PC-9 (cell line): ENCODE measurements around the gene ZNF655. TPM values are rescaled to one million over a fixed set of nuclear protein-coding genes. Genes with fewer than 3 reads are reported as not detected.

Experiments
- BruUV-seq: library from RNA; stranded (reverse); fragments of 400-500 nt; replicated peaks from 2 replicates; lab custom pipeline; 2021; lab: Mats Ljungman, UMichigan
- CTCF ChIA-PET: fragments of 300-600 bp; sonication (Branson Sonifier 250); formaldehyde crosslinking; loops from one replicate; lab custom pipeline; 2022; ENCODE audit warnings: antibody characterized with exemption; lab: Charles Lee
- POLR2A ChIA-PET: fragments of 300-600 bp; sonication (Branson Sonifier 250); formaldehyde crosslinking; loops from one replicate; lab custom pipeline; 2022; ENCODE audit warnings: antibody characterized with exemption; ENCODE audit not compliant: unreplicated experiment; lab: Charles Lee
- DNase-seq, 2 experiments: peaks; one replicate each; pipeline versions ENCODE4 v3.0.0 to v3.0.0-alpha.2; 2015 to 2022; ENCODE audit warnings: mixed read lengths in 1 of 2
- H2AFZ ChIP-seq: fragments of 200-600 bp; sonication (generic); 2 replicates; pipeline ENCODE4 v1.8.1; 2017; ENCODE audit warnings: antibody characterized with exemption
- H3F3A ChIP-seq: fragments of 200-600 bp; sonication (generic); 2 replicates; pipeline ENCODE4 v1.8.1; 2017; ENCODE audit warnings: antibody characterized with exemption, mild to moderate bottlenecking, low read depth; ENCODE audit not compliant: insufficient read depth
- H3K27ac ChIP-seq: fragments of 200-600 bp; sonication (generic); 2 replicates; pipeline ENCODE4 v1.6.1; 2016; ENCODE audit warnings: mixed run types
- H3K27me3 ChIP-seq: fragments of 200-600 bp; sonication (generic); 2 replicates; pipeline ENCODE4 v1.6.1; 2016; ENCODE audit warnings: low read depth, mixed run types; ENCODE audit not compliant: insufficient read depth
- H3K36me3 ChIP-seq: fragments of 200-600 bp; sonication (generic); 2 replicates; pipeline ENCODE4 v1.6.1; 2016; ENCODE audit warnings: low read depth, mixed run types
- H3K4me1 ChIP-seq: fragments of 200-600 bp; sonication (generic); replicated peaks from 2 replicates; pipeline ENCODE4 v1.6.1; 2016; ENCODE audit warnings: mixed run types; ENCODE audit not compliant: insufficient read depth
- H3K4me2 ChIP-seq: fragments of 200-600 bp; sonication (generic); 2 replicates; pipeline ENCODE4 v1.6.1; 2017; ENCODE audit warnings: mixed run types
- H3K4me3 ChIP-seq: fragments of 200-600 bp; sonication (generic); 2 replicates; pipeline ENCODE4 v1.6.1; 2016; ENCODE audit warnings: mixed run types
- H3K79me2 ChIP-seq: fragments of 200-600 bp; sonication (generic); 2 replicates; pipeline ENCODE4 v1.6.1; 2017; ENCODE audit warnings: low read depth, mixed run types
- H3K9me2 ChIP-seq: fragments of 200-600 bp; sonication (generic); 2 replicates; pipeline ENCODE4 v1.8.1; 2017; ENCODE audit warnings: mild to moderate bottlenecking; ENCODE audit not compliant: insufficient read depth
- H3K9me3 ChIP-seq: fragments of 200-600 bp; sonication (generic); 2 replicates; pipeline ENCODE4 v1.8.1; 2016; ENCODE audit warnings: low read depth; ENCODE audit not compliant: insufficient read depth
- H4K20me1 ChIP-seq: fragments of 200-600 bp; sonication (generic); 2 replicates; pipeline ENCODE4 v1.8.1; 2017; ENCODE audit not compliant: insufficient read depth
- EZH2 ChIP-seq: fragments of 200-600 bp; sonication (generic); IDR thresholded peaks from 2 replicates; pipeline ENCODE4 v1.8.0; 2017; ENCODE audit warnings: antibody characterized with exemption, low read depth
- intact Hi-C: fragments of 100-400 bp; cut with micrococcal nuclease; formaldehyde crosslinking; loops from one replicate; pipeline ENCODE4 v1.10.0; 2022; ENCODE audit not compliant: unreplicated experiment
- total RNA-seq: library from RNA; stranded (reverse); gene quantifications from 2 replicates; pipeline ENCODE4 v1.2.3, GENCODE V29; 2021
- TF ChIP-seq, protein P1 (sequence below): fragments of 200-600 bp; sonication (generic); conservative IDR thresholded peaks from 2 replicates; pipeline ENCODE4 v1.6.1; 2017; ENCODE audit warnings: mixed run types, antibody characterized with exemption, mild to moderate bottlenecking, moderate library complexity

The ZNF655 gene
- total RNA-seq, 1 experiment from 2014 or later = 83.0 TPM

DNA sequence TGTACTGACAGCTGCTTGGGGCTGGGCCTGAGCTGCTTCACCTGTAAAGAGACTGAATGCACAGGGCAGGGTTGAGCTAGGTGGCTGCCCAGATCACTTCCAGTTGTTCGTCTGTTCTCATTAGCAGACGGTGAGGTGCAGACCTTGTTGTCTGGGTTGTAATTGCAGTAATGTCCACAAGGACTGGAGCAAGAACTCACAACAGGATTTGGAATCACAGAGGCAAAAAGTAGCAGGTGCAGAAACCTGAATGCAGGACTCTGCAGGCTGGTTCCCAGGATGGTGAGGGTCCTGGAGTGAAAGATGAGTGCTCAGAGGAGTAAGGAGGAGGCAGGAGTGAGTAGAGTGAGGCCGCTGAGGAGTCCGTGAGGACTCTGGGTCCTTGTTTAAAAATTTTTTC lies 67.5 kb downstream of the ZNF655 start:
- H2AFZ ChIP-seq = no peak overlapping the region
- intact Hi-C loops = no loop called here

More for the DNA sequence above, 67.5 kb downstream of the ZNF655 start:
- no peak overlapping the region for H3K4me2 ChIP-seq
- no peaks in the 10 kb centered on the region; the same call in 1 of the 2 replicates for H4K20me1 ChIP-seq
- H3K4me1 ChIP-seq = no peaks in the 10 kb centered on the region
- peaks cover 8% of the 10 kb centered on the region; the same call in 1 of the 2 replicates for H3F3A ChIP-seq
- no peaks in the 10 kb centered on the region for H3K9me2 ChIP-seq
- TF ChIP-seq, protein P1, sequence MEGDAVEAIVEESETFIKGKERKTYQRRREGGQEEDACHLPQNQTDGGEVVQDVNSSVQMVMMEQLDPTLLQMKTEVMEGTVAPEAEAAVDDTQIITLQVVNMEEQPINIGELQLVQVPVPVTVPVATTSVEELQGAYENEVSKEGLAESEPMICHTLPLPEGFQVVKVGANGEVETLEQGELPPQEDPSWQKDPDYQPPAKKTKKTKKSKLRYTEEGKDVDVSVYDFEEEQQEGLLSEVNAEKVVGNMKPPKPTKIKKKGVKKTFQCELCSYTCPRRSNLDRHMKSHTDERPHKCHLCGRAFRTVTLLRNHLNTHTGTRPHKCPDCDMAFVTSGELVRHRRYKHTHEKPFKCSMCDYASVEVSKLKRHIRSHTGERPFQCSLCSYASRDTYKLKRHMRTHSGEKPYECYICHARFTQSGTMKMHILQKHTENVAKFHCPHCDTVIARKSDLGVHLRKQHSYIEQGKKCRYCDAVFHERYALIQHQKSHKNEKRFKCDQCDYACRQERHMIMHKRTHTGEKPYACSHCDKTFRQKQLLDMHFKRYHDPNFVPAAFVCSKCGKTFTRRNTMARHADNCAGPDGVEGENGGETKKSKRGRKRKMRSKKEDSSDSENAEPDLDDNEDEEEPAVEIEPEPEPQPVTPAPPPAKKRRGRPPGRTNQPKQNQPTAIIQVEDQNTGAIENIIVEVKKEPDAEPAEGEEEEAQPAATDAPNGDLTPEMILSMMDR = no peak
- TF ChIP-seq EZH2 = no peak
- H3K27ac ChIP-seq = no peak overlapping the region
- H3K4me3 ChIP-seq = no peak overlapping the region
- no peak for DNase-seq
- ChIA-PET POLR2A (no interaction called here), CTCF (no interaction called here)
- H3K27me3 ChIP-seq = no peaks in the 10 kb centered on the region
- H3K79me2 ChIP-seq = no peaks in the 10 kb centered on the region
- peaks cover 35% of the 10 kb centered on the region for H3K36me3 ChIP-seq
- no TSS peak for BruUV-seq
- H3K9me3 ChIP-seq = no peaks in the 10 kb centered on the region

Other genes starting within 250 kb of the ZNF655 start
- 274 and 305 TPM in 2 replicates for gene ARPC1A, start 232.7 kb upstream of the ZNF655 start, total RNA-seq
- gene ARPC1B, start 183.9 kb upstream of the ZNF655 start, total RNA-seq = 276 and 289 TPM in 2 replicates
- 141 and 180 TPM in 2 replicates for gene PDAP1, start 150.0 kb upstream of the ZNF655 start, total RNA-seq
- 167 and 178 TPM in 2 replicates for gene BUD31, start 149.7 kb upstream of the ZNF655 start, total RNA-seq
- 8.0 and 8.8 TPM in 2 replicates for gene PTCD1, start 119.8 kb upstream of the ZNF655 start, total RNA-seq
- gene CPSF4, start 119.7 kb upstream of the ZNF655 start, total RNA-seq = 69.0 and 81.5 TPM in 2 replicates
- 251 and 660 TPM in 2 replicates for gene ATP5MF, start 92.5 kb upstream of the ZNF655 start, total RNA-seq
- gene ZNF789, start 85.8 kb upstream of the ZNF655 start, total RNA-seq = 30.8 and 38.8 TPM in 2 replicates
- 21.1 and 34.1 TPM in 2 replicates for gene ZNF394, start 58.4 kb upstream of the ZNF655 start, total RNA-seq
- gene ZKSCAN5, start 54.0 kb upstream of the ZNF655 start, total RNA-seq = 10.0 and 13.2 TPM in 2 replicates
- gene FAM200A, start 6.5 kb upstream of the ZNF655 start, total RNA-seq = 6.9 and 7.1 TPM in 2 replicates
- 1.5 and 1.8 TPM in 2 replicates for gene TMEM225B, start 39.6 kb downstream of the ZNF655 start, total RNA-seq
- 20.5 and 21.8 TPM in 2 replicates for gene ZSCAN25, start 58.3 kb downstream of the ZNF655 start, total RNA-seq
- gene CYP3A5, start 121.4 kb downstream of the ZNF655 start, total RNA-seq = 2.0 and 3.2 TPM in 2 replicates
- gene CYP3A7, start 176.6 kb downstream of the ZNF655 start, total RNA-seq = not detected in 2 replicates
- not detected in 2 replicates for gene CYP3A4, start 225.5 kb downstream of the ZNF655 start, total RNA-seq